Kidney (tissue), 14 donors: ENCODE results near the gene ADAM10. TPM values are rescaled to one million over a fixed set of nuclear protein-coding genes. Genes with fewer than 3 reads are reported as not detected.

Source experiments
- DNase-seq, 5 donors: peaks; one replicate each; pipeline ENCODE4 v3.0.0-alpha.2; 2013 to 2020
- FAIRE-seq: peaks from 2 replicates; lab custom pipeline; 2012; peaks lifted over from hg19 to GRCh38; lab: Jason Lieb, UNC
- H3K27ac ChIP-seq, 2 donors: one replicate each; pipeline ENCODE4 v1.7.0; 2013; ENCODE audit warnings: low read depth in 2 of 2, low read length in 2 of 2, inconsistent platforms in 1 of 2
- H3K27me3 ChIP-seq: one replicate; pipeline ENCODE4 v1.7.1; 2013; ENCODE audit warnings: low read length, inconsistent platforms; ENCODE audit not compliant: control insufficient read depth, insufficient read depth
- H3K36me3 ChIP-seq, 3 donors: one replicate each; pipeline versions ENCODE4 v1.7.0 to v1.7.1; 2013; ENCODE audit warnings: low read length in 3 of 3, control low read depth in 1 of 3, inconsistent platforms in 1 of 3; ENCODE audit not compliant: insufficient read depth in 3 of 3, control insufficient read depth in 2 of 3
- H3K4me1 ChIP-seq, 3 donors: one replicate each; pipeline versions ENCODE4 v1.7.0 to v1.7.1; 2013; ENCODE audit warnings: low read length in 3 of 3, inconsistent platforms in 1 of 3, low read depth in 1 of 3; ENCODE audit not compliant: control insufficient read depth in 2 of 3, insufficient read depth in 2 of 3
- H3K4me3 ChIP-seq, 3 donors: one replicate each; pipeline versions ENCODE4 v1.7.0 to v1.8.1; 2013; ENCODE audit warnings: low read length in 3 of 3, control low read depth in 1 of 3, inconsistent platforms in 1 of 3
- H3K9ac ChIP-seq, 3 donors: one replicate each; pipeline versions ENCODE4 v1.7.0 to v1.7.1; 2013; ENCODE audit warnings: low read length in 3 of 3, control low read depth in 1 of 3, inconsistent platforms in 1 of 3
- H3K9me3 ChIP-seq, 3 donors: one replicate each; pipeline versions ENCODE4 v1.7.0 to v1.7.1; 2013; ENCODE audit warnings: low read length in 3 of 3, control low read depth in 1 of 3, inconsistent platforms in 1 of 3; ENCODE audit not compliant: control insufficient read depth in 2 of 3, insufficient read depth in 1 of 3
- CTCF ChIP-seq: IDR thresholded peaks from 3 replicates; pipeline ENCODE4 v1.5.1; 2012; ENCODE audit warnings: mild to moderate bottlenecking, moderate library complexity, borderline replicate concordance; ENCODE audit not compliant: insufficient read depth; ENCODE audit errors: extremely low read depth
- intact Hi-C: fragments of 100-400 bp; cut with DNase I; formaldehyde crosslinking; loops from one replicate; pipeline ENCODE4 v1.11.1; 2022
- polyA plus RNA-seq: library from polyadenylated mRNA; stranded (reverse); fragments of 350-450 nt; fragmentation: Illumina TruSeq; extraction: RNeasy Lipid Tissue Mini Kit (QIAGEN cat#74804); gene quantifications from one replicate; pipeline ENCODE4 v1.2.3, GENCODE V29; 2014; ENCODE audit warnings: low read depth, low replicate concordance; ENCODE audit not compliant: insufficient read depth
- total RNA-seq: library from RNA; stranded (reverse); fragmentation: NEBNext Ultra II Directional; extraction: Animal tissue kit (Norgen Biotek cat#: 25700); gene quantifications from one replicate; pipeline ENCODE4 v1.2.1, GENCODE V29; 2021
- donor health status: control.
- donor health status: control.
- donor health status: control.
- donor health status: control.
- donor health status: control.
- donor health status: DM: yes; HTN: yes; CAD: no.
- donor health status: Normal renal cell carcinoma (clear cell type).

ADAM10 gene
- total and polyA plus RNA-seq, 2 donors from 2014 or later = 19.5 to 235 TPM

- intact Hi-C loops = no loop called here
- no peak for TF ChIP-seq CTCF
- no peak for FAIRE-seq
- H3K9me3 ChIP-seq = no peaks in the 10 kb centered on the region
- no peak overlapping the region for H3K27ac ChIP-seq
- H3K9ac ChIP-seq = no peak overlapping the region
- peaks cover 0 to 14% (median 8%) of the 10 kb centered on the region in 3 donors for H3K4me1 ChIP-seq
- H3K27me3 ChIP-seq = no peaks in the 10 kb centered on the region
- H3K4me3 ChIP-seq = no peak overlapping the region
- H3K36me3 ChIP-seq = no peaks in the 10 kb centered on the region
- DNase-seq = peak in 1 of 5 donors; percentile 16
These were observed 204.8 kb downstream of the ADAM10 start for GRCh38 chr15:58544756-58545155.

GRCh38 chr15:58543664-58544335 is 205.7 kb downstream of the ADAM10 start:
- no peak for FAIRE-seq

GRCh38 chr15:58541410-58542087 is 208.0 kb downstream of the ADAM10 start:
- Histone ChIP-seq H3K9ac (no peak overlapping the region), H3K4me3 (no peak overlapping the region), H3K27ac (no peak overlapping the region), H3K27me3 (no peaks in the 10 kb centered on the region), H3K4me1 (peaks cover 0 to 4% (median 0%) of the 10 kb centered on the region in 3 donors), H3K36me3 (no peaks in the 10 kb centered on the region), H3K9me3 (no peaks in the 10 kb centered on the region)
- FAIRE-seq (no peak), DNase-seq (peak in 1 of 5 donors; percentile 16)
- intact Hi-C loops = no loop called here
- no peak for TF ChIP-seq CTCF

More at GRCh38 chr15:58543664-58544335, 205.7 kb downstream of the ADAM10 start:
- H3K4me1 ChIP-seq = peaks cover 0 to 14% (median 8%) of the 10 kb centered on the region in 3 donors
- no peak overlapping the region for H3K4me3 ChIP-seq
- H3K27me3 ChIP-seq = no peaks in the 10 kb centered on the region
- peak in 1 of 5 donors; percentile 22 for DNase-seq
- no peaks in the 10 kb centered on the region for H3K36me3 ChIP-seq
- no peak overlapping the region for H3K9ac ChIP-seq
- H3K27ac ChIP-seq = no peak overlapping the region
- no peaks in the 10 kb centered on the region for H3K9me3 ChIP-seq
- TF ChIP-seq CTCF = no peak
- intact Hi-C loops = no loop called here
